SU-DHL-6 (cell line): Measurements from ENCODE around the gene SYNDIG1.

ENCODE experiments used
- H2AFZ ChIP-seq: fragments of 200-600 bp; sonication (generic); 2 replicates; pipeline ENCODE4 v1.6.1; 2014; ENCODE audit warnings: low read depth, mild to moderate bottlenecking, moderate library complexity, mixed read lengths, antibody characterized with exemption, low read length; ENCODE audit not compliant: severe bottlenecking
- H3F3A ChIP-seq: fragments of 200-600 bp; shearing (Covaris generic); 2 replicates; pipeline ENCODE4 v1.6.0; 2016; ENCODE audit warnings: antibody characterized with exemption, mild to moderate bottlenecking; ENCODE audit not compliant: insufficient read depth
- H3K27ac ChIP-seq: fragments of 200-600 bp; sonication (generic); 2 replicates; pipeline ENCODE4 v1.5.1; 2016; ENCODE audit warnings: low read depth, mild to moderate bottlenecking, low read length, moderate library complexity, mixed read lengths
- H3K27me3 ChIP-seq: fragments of 200-600 bp; sonication (generic), shearing (Covaris generic); 2 replicates; pipeline ENCODE4 v1.6.0; 2014; ENCODE audit warnings: mild to moderate bottlenecking, low read length
- H3K36me3 ChIP-seq: fragments of 200-600 bp; sonication (generic); 2 replicates; pipeline ENCODE4 v1.6.1; 2014; ENCODE audit warnings: mild to moderate bottlenecking, low read length, mixed read lengths
- H3K4me2 ChIP-seq: fragments of 300-600, 200-600 bp; shearing (Covaris generic), sonication (generic); 2 replicates; pipeline ENCODE4 v1.6.0; 2014; ENCODE audit warnings: low read length, low read depth, mild to moderate bottlenecking; ENCODE audit not compliant: poor library complexity, severe bottlenecking
- H3K4me3 ChIP-seq: fragments of 200-600 bp; sonication (generic); 2 replicates; pipeline ENCODE4 v1.5.1; 2014; ENCODE audit warnings: antibody characterized with exemption, low read length, mild to moderate bottlenecking, mixed read lengths; ENCODE audit not compliant: insufficient read depth, poor library complexity, severe bottlenecking
- H3K79me2 ChIP-seq: fragments of 200-600 bp; sonication (generic); 2 replicates; pipeline ENCODE4 v1.6.1; 2014; ENCODE audit warnings: mild to moderate bottlenecking, low read length, moderate library complexity; ENCODE audit not compliant: insufficient read depth
- H3K9ac ChIP-seq: fragments of 200-600 bp; sonication (generic); 2 replicates; pipeline ENCODE4 v1.7.0; 2014; ENCODE audit warnings: mild to moderate bottlenecking, low read length
- H3K9me2 ChIP-seq: fragments of 200-600 bp; sonication (generic); replicated peaks from 2 replicates; pipeline ENCODE4 v1.6.1; 2014; ENCODE audit warnings: low read length; ENCODE audit not compliant: insufficient read depth
- H3K9me3 ChIP-seq: fragments of 200-600 bp; sonication (generic); 2 replicates; pipeline ENCODE4 v1.6.1; 2014; ENCODE audit warnings: low read length, mixed read lengths; ENCODE audit not compliant: insufficient read depth
- H4K20me1 ChIP-seq: fragments of 200-600 bp; sonication (generic); 2 replicates; pipeline ENCODE4 v1.6.1; 2014; ENCODE audit warnings: low read depth, mild to moderate bottlenecking, antibody characterized with exemption, low read length, moderate library complexity, mixed read lengths
- EZH2phosphoT487 ChIP-seq: fragments of 200-600 bp; sonication (generic), shearing (Covaris generic); conservative IDR thresholded peaks from 2 replicates; pipeline ENCODE4 v1.6.1; 2018; ENCODE audit warnings: mild to moderate bottlenecking, antibody characterized with exemption, low read length, moderate library complexity, mixed read lengths
- TF ChIP-seq, protein P1 (sequence below): fragments of 200-600 bp; sonication (generic); IDR thresholded peaks from one replicate; pipeline ENCODE4 v1.5.1; 2017; ENCODE audit warnings: antibody characterized with exemption, mild to moderate bottlenecking, low read length, moderate library complexity; ENCODE audit not compliant: insufficient read depth, poor library complexity, severe bottlenecking

The SYNDIG1 gene

DNA sequence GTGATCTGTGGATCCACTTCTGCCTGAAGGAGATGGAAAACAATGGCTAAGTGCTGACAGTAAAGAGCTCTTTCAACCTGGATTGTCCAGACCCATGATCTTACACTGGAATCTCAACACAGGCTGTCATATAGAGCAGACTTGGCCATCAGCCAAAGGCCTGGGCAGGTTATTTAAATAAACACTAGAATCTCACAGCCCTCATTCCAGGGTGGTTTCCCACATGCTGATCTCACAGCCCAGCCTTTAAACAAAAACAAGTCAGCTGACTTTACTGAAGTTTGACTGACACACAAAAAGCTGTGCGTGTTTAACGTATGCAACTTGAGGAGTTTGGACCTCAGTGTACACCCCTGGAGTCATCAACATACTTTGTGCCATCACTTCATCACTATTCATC lies 28.4 kb downstream of the SYNDIG1 start:
- H3K27me3 ChIP-seq, result no peaks in the 10 kb centered on the region
- no peaks in the 10 kb centered on the region for H3K9me2 ChIP-seq
- no peak overlapping the region for H3K27ac ChIP-seq
- H3K79me2 ChIP-seq, result no peaks in the 10 kb centered on the region
- no peak for TF ChIP-seq EZH2phosphoT487
- TF ChIP-seq, protein P1, sequence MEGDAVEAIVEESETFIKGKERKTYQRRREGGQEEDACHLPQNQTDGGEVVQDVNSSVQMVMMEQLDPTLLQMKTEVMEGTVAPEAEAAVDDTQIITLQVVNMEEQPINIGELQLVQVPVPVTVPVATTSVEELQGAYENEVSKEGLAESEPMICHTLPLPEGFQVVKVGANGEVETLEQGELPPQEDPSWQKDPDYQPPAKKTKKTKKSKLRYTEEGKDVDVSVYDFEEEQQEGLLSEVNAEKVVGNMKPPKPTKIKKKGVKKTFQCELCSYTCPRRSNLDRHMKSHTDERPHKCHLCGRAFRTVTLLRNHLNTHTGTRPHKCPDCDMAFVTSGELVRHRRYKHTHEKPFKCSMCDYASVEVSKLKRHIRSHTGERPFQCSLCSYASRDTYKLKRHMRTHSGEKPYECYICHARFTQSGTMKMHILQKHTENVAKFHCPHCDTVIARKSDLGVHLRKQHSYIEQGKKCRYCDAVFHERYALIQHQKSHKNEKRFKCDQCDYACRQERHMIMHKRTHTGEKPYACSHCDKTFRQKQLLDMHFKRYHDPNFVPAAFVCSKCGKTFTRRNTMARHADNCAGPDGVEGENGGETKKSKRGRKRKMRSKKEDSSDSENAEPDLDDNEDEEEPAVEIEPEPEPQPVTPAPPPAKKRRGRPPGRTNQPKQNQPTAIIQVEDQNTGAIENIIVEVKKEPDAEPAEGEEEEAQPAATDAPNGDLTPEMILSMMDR, result no peak
- no peaks in the 10 kb centered on the region for H3F3A ChIP-seq
- no peak overlapping the region for H2AFZ ChIP-seq
- H3K9ac ChIP-seq, result no peak overlapping the region
- no peak overlapping the region for H3K4me3 ChIP-seq
- H3K4me2 ChIP-seq, result no peak overlapping the region
- no peaks in the 10 kb centered on the region for H3K36me3 ChIP-seq
- H3K9me3 ChIP-seq, result no peaks in the 10 kb centered on the region
- H4K20me1 ChIP-seq, result no peaks in the 10 kb centered on the region

DNA sequence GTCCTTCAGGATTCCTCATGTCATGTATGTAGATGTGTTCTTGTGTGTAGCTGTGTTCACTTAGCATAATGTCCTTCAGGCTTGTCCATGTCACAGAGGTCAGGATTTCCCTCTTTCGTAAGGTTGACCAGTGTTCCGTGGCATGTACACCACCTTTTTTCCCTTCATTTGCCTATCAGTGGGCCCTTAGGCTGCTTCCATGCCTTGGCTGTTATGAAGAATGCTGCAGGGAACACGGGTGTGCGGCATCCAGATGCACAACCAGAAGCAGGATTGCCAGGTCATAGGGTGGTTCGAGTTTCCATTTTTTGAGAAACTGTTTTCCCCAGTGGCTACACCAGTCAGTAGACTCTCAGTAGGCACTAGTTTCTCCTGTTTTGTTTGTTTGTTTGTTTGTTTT lies 29.2 kb downstream of the SYNDIG1 start:
- Histone ChIP-seq H3K9ac (no peak overlapping the region), H3K27ac (no peak overlapping the region), H3K4me3 (no peak overlapping the region), H3K27me3 (no peaks in the 10 kb centered on the region), H2AFZ (no peak overlapping the region), H3K9me2 (no peaks in the 10 kb centered on the region), H3K79me2 (no peaks in the 10 kb centered on the region), H4K20me1 (no peaks in the 10 kb centered on the region), H3F3A (no peaks in the 10 kb centered on the region), H3K4me2 (no peak overlapping the region), H3K36me3 (no peaks in the 10 kb centered on the region), H3K9me3 (no peaks in the 10 kb centered on the region)
- TF ChIP-seq, protein P1, result no peak

DNA sequence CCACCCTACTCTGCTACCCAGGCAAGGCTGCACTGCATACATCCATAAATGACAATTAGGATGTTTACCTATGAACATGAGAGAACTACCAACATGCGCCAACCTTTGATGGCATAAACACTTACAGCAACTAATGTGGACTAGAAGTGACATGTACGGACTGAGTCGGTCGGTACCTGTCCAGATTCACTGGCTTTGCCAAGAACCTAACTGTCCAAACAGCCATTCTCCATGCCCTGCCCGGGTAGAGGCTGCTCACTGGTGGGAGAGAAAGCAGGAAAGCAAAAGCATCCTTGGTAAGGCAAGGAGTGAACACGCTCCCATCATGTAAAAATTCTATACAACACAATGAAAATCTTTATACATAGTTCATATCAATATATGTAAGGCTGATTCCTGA lies 30.0 kb downstream of the SYNDIG1 start:
- TF ChIP-seq, protein P1, result no peak
- TF ChIP-seq EZH2phosphoT487, result no peak
- Histone ChIP-seq H3K27ac (no peak overlapping the region), H3F3A (no peaks in the 10 kb centered on the region), H3K4me3 (no peak overlapping the region), H3K4me2 (no peak overlapping the region), H3K79me2 (no peaks in the 10 kb centered on the region), H3K9me2 (no peaks in the 10 kb centered on the region), H3K36me3 (no peaks in the 10 kb centered on the region), H2AFZ (no peak overlapping the region), H4K20me1 (no peaks in the 10 kb centered on the region), H3K9me3 (no peaks in the 10 kb centered on the region), H3K9ac (no peak overlapping the region), H3K27me3 (no peaks in the 10 kb centered on the region)
